GM12878 (cell line): ENCODE measurements around the gene MAML3. TPM values are rescaled to one million over a fixed set of nuclear protein-coding genes. Genes with fewer than 3 reads are reported as not detected.

Source experiments
- ATAC-seq: fragments of 200-7000 bp; cut with Tn5 transposase; 3 replicates; pipeline ENCODE4 v1.9.1; 2020; ENCODE audit warnings: mild to moderate bottlenecking, moderate library complexity
- BruUV-seq: library from RNA; stranded (reverse); fragments of 400-500 nt; replicated peaks from 2 replicates; lab custom pipeline; 2021; lab: Mats Ljungman, UMichigan
- CTCF ChIA-PET: fragments of 300-600 bp; sonication (Branson Sonifier 250); formaldehyde crosslinking; extraction: SDS; loops from one replicate; lab custom pipeline; 2021; ENCODE audit warnings: inconsistent platforms; lab: Yijun Ruan, JAX
- POLR2A ChIA-PET: fragments of 350-600 bp; formaldehyde crosslinking; extraction: SDS; loops from one replicate; lab custom pipeline; 2021; ENCODE audit warnings: inconsistent platforms; lab: Charles Lee
- RAD21 ChIA-PET: fragments of 300-600 bp; sonication (Branson Sonifier 250); formaldehyde crosslinking; loops from one replicate; lab custom pipeline; 2023; ENCODE audit warnings: antibody characterized with exemption; ENCODE audit not compliant: unreplicated experiment; lab: Charles Lee
- SMC1A ChIA-PET: fragments of 300-600 bp; sonication (Branson Sonifier 250); formaldehyde crosslinking; loops from one replicate; lab custom pipeline; 2023; ENCODE audit not compliant: unreplicated experiment, uncharacterized antibody; lab: Charles Lee
- DNase-seq: peaks from one replicate; pipeline ENCODE4 v3.0.0-alpha.2; 2011; ENCODE audit warnings: low read depth, low spot score
- FAIRE-seq: peaks from 3 replicates; lab custom pipeline; 2011; peaks lifted over from hg19 to GRCh38; lab: Jason Lieb, UNC
- H2AFZ ChIP-seq: 2 replicates; pipeline ENCODE4 v1.6.0; 2011; ENCODE audit warnings: low read depth, low read length, control low read depth; ENCODE audit not compliant: control insufficient read depth
- H3K27ac ChIP-seq: 2 replicates; pipeline ENCODE4 v1.5.1; 2011; ENCODE audit warnings: control low read depth; ENCODE audit not compliant: control insufficient read depth, insufficient read depth
- H3K27me3 ChIP-seq, 2 experiments: replicated peaks in 1 of 2; 2 replicates each; pipeline versions ENCODE4 v1.6.0 to v1.6.1; 2011; ENCODE audit warnings: low read length in 1 of 2; ENCODE audit not compliant: control insufficient read depth in 2 of 2, insufficient read depth in 2 of 2
- H3K36me3 ChIP-seq, 2 experiments: 2 replicates each; pipeline ENCODE4 v1.5.1; 2011; ENCODE audit warnings: low read length in 1 of 2; ENCODE audit not compliant: control insufficient read depth in 2 of 2, insufficient read depth in 2 of 2
- H3K4me1 ChIP-seq: 2 replicates; pipeline ENCODE4 v1.6.1; 2011; ENCODE audit warnings: mild to moderate bottlenecking, low read length, moderate library complexity, mixed read lengths; ENCODE audit not compliant: control insufficient read depth, insufficient read depth
- H3K4me2 ChIP-seq: 2 replicates; pipeline ENCODE4 v1.6.0; 2011; ENCODE audit warnings: control low read depth; ENCODE audit not compliant: control insufficient read depth, insufficient read depth
- H3K4me3 ChIP-seq: fragments of 200-600 bp; sonication (generic); 2 replicates; pipeline ENCODE4 v1.5.1; 2016
- H3K79me2 ChIP-seq: 2 replicates; pipeline ENCODE4 v1.6.0; 2011; ENCODE audit warnings: low read length; ENCODE audit not compliant: control insufficient read depth, insufficient read depth
- H3K9ac ChIP-seq: 2 replicates; pipeline ENCODE4 v1.8.0; 2011; ENCODE audit warnings: low read length, control low read depth, mixed read lengths; ENCODE audit not compliant: control insufficient read depth, insufficient read depth
- H3K9me3 ChIP-seq: replicated peaks from 3 replicates; pipeline ENCODE4 v1.5.1; 2011; ENCODE audit warnings: mild to moderate bottlenecking, low read length; ENCODE audit not compliant: control insufficient read depth, insufficient read depth
- H4K20me1 ChIP-seq: 2 replicates; pipeline ENCODE4 v1.6.0; 2011; ENCODE audit not compliant: control insufficient read depth, insufficient read depth
- CEBPB ChIP-seq, 2 experiments: fragments of 150-350 bp in 1 of 2; IDR thresholded peaks; 2 replicates each; pipeline ENCODE4 v1.6.1; 2012 to 2014; ENCODE audit warnings: low read depth in 2 of 2, low read length in 2 of 2, borderline replicate concordance in 1 of 2, inconsistent platforms in 1 of 2
- KAT2A ChIP-seq: conservative IDR thresholded peaks from 2 replicates; pipeline ENCODE4 v1.6.1; 2011; ENCODE audit warnings: low read depth, low read length; ENCODE audit not compliant: control insufficient read depth
- MTA3 ChIP-seq: IDR thresholded peaks from 2 replicates; pipeline ENCODE4 v1.6.1; 2012; ENCODE audit warnings: low read length, inconsistent platforms, borderline replicate concordance
- PRDM15 ChIP-seq: fragments of 450-650 bp; formaldehyde crosslinking; IDR thresholded peaks from 2 replicates; pipeline ENCODE4 v1.4.0; 2020; ENCODE audit warnings: mild to moderate bottlenecking, moderate library complexity
- SMARCA5 ChIP-seq: fragments of 450-650 bp; IDR thresholded peaks from 2 replicates; pipeline ENCODE4 v1.6.1; 2017; ENCODE audit warnings: mild to moderate bottlenecking
- SUZ12 ChIP-seq: fragments of 200-600 bp; sonication (generic); IDR thresholded peaks from one replicate; pipeline ENCODE4 v1.6.1; 2018; ENCODE audit warnings: antibody characterized with exemption, mild to moderate bottlenecking; ENCODE audit not compliant: unreplicated experiment
- YY1 ChIP-seq: IDR thresholded peaks from 2 replicates; pipeline ENCODE4 v1.6.1; 2011; ENCODE audit warnings: low read depth, mild to moderate bottlenecking, low read length
- WGBS: methylation state at CpG from one replicate; pipeline ENCODE4 v1.1.6; 2016; ENCODE audit warnings: low lambda C conversion rate; ENCODE audit not compliant: insufficient replicate concordance, insufficient coverage; ENCODE audit errors: missing lambda C conversion rate; 5-methylcytosine and 5-hydroxymethylcytosine counted together
- in situ Hi-C: fragments of 300-500 bp; cut with MboI; formaldehyde crosslinking; loops from 9 replicates; pipeline ENCODE4 v1.14.3; 2018; ENCODE audit warnings: mixed read lengths
- intact Hi-C: fragments of 100-400 bp; cut with micrococcal nuclease; formaldehyde crosslinking; loops from one replicate; pipeline ENCODE4 v1.14.2; 2022; ENCODE audit not compliant: unreplicated experiment
- polyA plus RNA-seq, 11 experiments: library from polyadenylated mRNA; depleted of rRNA in 4 of 11; unstranded in 6 of 11; stranded (reverse) in 5 of 11; fragments of >200 nt; fragmentation: Nextera tagmentation in 4 of 11; fragmentation: Illumina TruSeq in 1 of 11; extraction: Ambion mirVana in 4 of 11; extraction: Trizol in 1 of 11; gene quantifications; 1 replicate in 1 of 11; 2 replicates in 10 of 11; pipeline versions ENCODE4 v1.2.1 to v1.2.3, GENCODE V29; 2011 to 2016; ENCODE audit warnings: inconsistent platforms in 2 of 11, missing spikeins in 2 of 11, low read depth in 1 of 11
- total RNA-seq, 4 experiments: library from RNA; depleted of rRNA in 3 of 4; stranded (reverse); fragments of >200 nt in 3 of 4; fragmentation: Illumina TruSeq in 1 of 4; extraction: Trizol in 1 of 4; gene quantifications; 2 replicates each; pipeline versions ENCODE4 v1.2.1 to v1.2.3, GENCODE V29; 2013 to 2021
- TF ChIP-seq, protein P1 (sequence below): IDR thresholded peaks from 2 replicates; pipeline ENCODE4 v1.6.1; 2012; ENCODE audit warnings: low read depth, low read length, improper control_type of control experiment
- TF ChIP-seq, protein P2 (sequence below): fragments of 450-650 bp; IDR thresholded peaks from 2 replicates; pipeline ENCODE4 v1.6.1; 2016; ENCODE audit warnings: mild to moderate bottlenecking

The MAML3 gene
- total and polyA plus RNA-seq, 10 of the 15 experiments (the other 5 are each of a cell fraction or from before 2014, with no cell fraction given), result under 0.01 to 0.53 (median 0.06) TPM; not detected in 2

- ChIA-PET CTCF (interaction anchor here (1.3 kb wide), 1 partner anchor 9 kb away, joined by 3 read pairs; no protein-coding TSS in a partner anchor), RAD21 (no interaction called here), SMC1A (interaction anchor here (0.6 kb wide), 1 partner anchor 308 kb away, joined by 3 read pairs; no protein-coding TSS in a partner anchor)
- no peak overlapping the region for H2AFZ ChIP-seq
- H3K9ac ChIP-seq, result no peak overlapping the region
- H3K27ac ChIP-seq, result no peak overlapping the region
- no peaks in the 10 kb centered on the region for H4K20me1 ChIP-seq
- H3K27me3 ChIP-seq, result peaks cover 0 to 2% of the 10 kb centered on the region in 2 experiments; a peak in 3 of 4 replicates
- H3K4me1 ChIP-seq, result no peaks in the 10 kb centered on the region
- no peaks in the 10 kb centered on the region for H3K36me3 ChIP-seq
- intact Hi-C loops (no loop called here), in situ Hi-C loops (no loop called here)
- FAIRE-seq, result no peak
- no peak for ATAC-seq
- no TSS peak for BruUV-seq
- H3K4me3 ChIP-seq, result no peak overlapping the region
- no peak overlapping the region for H3K4me2 ChIP-seq
- TF ChIP-seq, protein P1, sequence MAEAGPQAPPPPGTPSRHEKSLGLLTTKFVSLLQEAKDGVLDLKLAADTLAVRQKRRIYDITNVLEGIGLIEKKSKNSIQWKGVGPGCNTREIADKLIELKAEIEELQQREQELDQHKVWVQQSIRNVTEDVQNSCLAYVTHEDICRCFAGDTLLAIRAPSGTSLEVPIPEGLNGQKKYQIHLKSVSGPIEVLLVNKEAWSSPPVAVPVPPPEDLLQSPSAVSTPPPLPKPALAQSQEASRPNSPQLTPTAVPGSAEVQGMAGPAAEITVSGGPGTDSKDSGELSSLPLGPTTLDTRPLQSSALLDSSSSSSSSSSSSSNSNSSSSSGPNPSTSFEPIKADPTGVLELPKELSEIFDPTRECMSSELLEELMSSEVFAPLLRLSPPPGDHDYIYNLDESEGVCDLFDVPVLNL, result no peak
- TF ChIP-seq SUZ12, result no peak
- TF ChIP-seq KAT2A, result no peak
- TF ChIP-seq, all 136 proteins: peak for 0
- 4% methylated on average over 8 of the region's 8 CpGs for WGBS
- POLR2A ChIA-PET, result no interaction called here
- no peaks in the 10 kb centered on the region for H3K79me2 ChIP-seq
- DNase-seq, result no peak
- H3K9me3 ChIP-seq, result no peaks in the 10 kb centered on the region
Observed at GRCh38 chr4:139764182-139764581, 389.8 kb downstream of the MAML3 start.

- no peaks in the 10 kb centered on the region for H3K4me1 ChIP-seq
- no peak overlapping the region for H3K9ac ChIP-seq
- RAD21 ChIA-PET, result no interaction called here
- 21% methylated on average over 2 of the region's 2 CpGs for WGBS
- SMC1A ChIA-PET, result interaction anchor here (0.6 kb wide), 1 partner anchor 307 kb away, joined by 3 read pairs; no protein-coding TSS in a partner anchor
- no peaks in the 10 kb centered on the region for H4K20me1 ChIP-seq
- H3K79me2 ChIP-seq, result no peaks in the 10 kb centered on the region
- CTCF ChIA-PET, result interaction anchor here (0.7 to 1.3 kb wide), 2 partner anchors 8 kb away, joined by 3 read pairs; no protein-coding TSS in a partner anchor
- no peaks in the 10 kb centered on the region for H3K9me3 ChIP-seq
- no peak for FAIRE-seq
- H3K36me3 ChIP-seq, result no peaks in the 10 kb centered on the region
- ATAC-seq, result no peak
- POLR2A ChIA-PET, result no interaction called here
- H2AFZ ChIP-seq, result no peak overlapping the region
- no peak overlapping the region for H3K4me2 ChIP-seq
- H3K27ac ChIP-seq, result no peak overlapping the region
- intact Hi-C loops, result no loop called here
- no peak overlapping the region for H3K4me3 ChIP-seq
- in situ Hi-C loops, result no loop called here
- no peak for DNase-seq
- BruUV-seq, result no TSS peak
- peaks cover 0 to 2% of the 10 kb centered on the region in 2 experiments; a peak in 3 of 4 replicates for H3K27me3 ChIP-seq
- TF ChIP-seq, protein P2, sequence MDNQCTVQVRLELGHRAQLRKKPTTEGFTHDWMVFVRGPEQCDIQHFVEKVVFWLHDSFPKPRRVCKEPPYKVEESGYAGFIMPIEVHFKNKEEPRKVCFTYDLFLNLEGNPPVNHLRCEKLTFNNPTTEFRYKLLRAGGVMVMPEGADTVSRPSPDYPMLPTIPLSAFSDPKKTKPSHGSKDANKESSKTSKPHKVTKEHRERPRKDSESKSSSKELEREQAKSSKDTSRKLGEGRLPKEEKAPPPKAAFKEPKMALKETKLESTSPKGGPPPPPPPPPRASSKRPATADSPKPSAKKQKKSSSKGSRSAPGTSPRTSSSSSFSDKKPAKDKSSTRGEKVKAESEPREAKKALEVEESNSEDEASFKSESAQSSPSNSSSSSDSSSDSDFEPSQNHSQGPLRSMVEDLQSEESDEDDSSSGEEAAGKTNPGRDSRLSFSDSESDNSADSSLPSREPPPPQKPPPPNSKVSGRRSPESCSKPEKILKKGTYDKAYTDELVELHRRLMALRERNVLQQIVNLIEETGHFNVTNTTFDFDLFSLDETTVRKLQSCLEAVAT, result no peak
- no peak for TF ChIP-seq MTA3
- no peak for TF ChIP-seq YY1
- TF ChIP-seq CEBPB (IDR thresholded peaks at IDR 0.05; ENCODE audit: borderline replicate concordance in 1 of 2, low read depth in 2 of 2, low read length in 2 of 2), result no peak
- no peak for TF ChIP-seq SMARCA5
- no peak for TF ChIP-seq PRDM15
Observed at GRCh38 chr4:139763672-139764071, 390.3 kb downstream of the MAML3 start.
